HCT116 (cell line): ENCODE measurements around the gene SNX2. TPM values are rescaled to one million over a fixed set of nuclear protein-coding genes. Genes with fewer than 3 reads are reported as not detected.

Source experiments
- ATAC-seq: fragments of 200-7000 bp; cut with Tn5 transposase; 2 replicates; pipeline ENCODE4 v1.9.1; 2020; ENCODE audit warnings: mild to moderate bottlenecking, moderate library complexity
- BruUV-seq: library from RNA; stranded (reverse); fragments of 400-500 nt; replicated peaks from 2 replicates; lab custom pipeline; 2021; lab: Mats Ljungman, UMichigan
- CTCF ChIA-PET: fragments of 300-600 bp; sonication (Branson Sonifier 250); formaldehyde crosslinking; loops from one replicate; lab custom pipeline; 2021; ENCODE audit warnings: antibody characterized with exemption; lab: Charles Lee
- POLR2A ChIA-PET: fragments of 300-600, 350-600 bp; sonication (Branson Sonifier 250); formaldehyde crosslinking; loops from one replicate; lab custom pipeline; 2021; ENCODE audit warnings: antibody characterized with exemption; lab: Charles Lee
- RAD21 ChIA-PET, 2 experiments: fragments of 300-600 bp; sonication (Branson Sonifier 250); formaldehyde crosslinking; loops; one replicate each; lab custom pipeline; 2023; ENCODE audit warnings: low total read pairs in 2 of 2; ENCODE audit not compliant: uncharacterized antibody in 2 of 2, unreplicated experiment in 2 of 2, low non-redundant PET in 1 of 2; lab: Charles Lee
- DNase-seq: peaks from one replicate; pipeline ENCODE4 v3.0.0-alpha.2; 2010; ENCODE audit warnings: low read depth, low spot score
- H2AFZ ChIP-seq: fragments of 200-600 bp; shearing (Covaris generic), sonication (generic); 2 replicates; pipeline ENCODE4 v1.6.1; 2017; ENCODE audit warnings: low read depth, mixed run types, mixed read lengths, antibody characterized with exemption, low read length; ENCODE audit not compliant: poor library complexity, severe bottlenecking
- H3K27ac ChIP-seq: 2 replicates; pipeline ENCODE4 v1.5.1; 2012; ENCODE audit warnings: low read depth, low read length
- H3K27me3 ChIP-seq: fragments of 200-600 bp; sonication (generic); 2 replicates; pipeline ENCODE4 v1.6.1; 2016; ENCODE audit warnings: mixed run types, low read length, mixed read lengths; ENCODE audit not compliant: insufficient read depth
- H3K36me3 ChIP-seq, 2 experiments: fragments of 200-500 bp in 1 of 2; fragments of 200-600 bp in 1 of 2; sonication (Bioruptor generic) in 1 of 2; sonication (generic) in 1 of 2; 2 replicates each; pipeline versions ENCODE4 v1.5.1 to v1.6.1; 2014 to 2016; ENCODE audit warnings: low read length in 2 of 2, inconsistent platforms in 1 of 2, mixed read lengths in 1 of 2, mixed run types in 1 of 2; ENCODE audit not compliant: insufficient read depth in 2 of 2, control insufficient read depth in 1 of 2
- H3K4me1 ChIP-seq, 2 experiments: fragments of 200-600 bp in 1 of 2; sonication (generic) in 1 of 2; 2 replicates each; pipeline versions ENCODE4 v1.5.1 to v1.6.1; 2012 to 2017; ENCODE audit warnings: low read length in 2 of 2, inconsistent platforms in 1 of 2, mild to moderate bottlenecking in 1 of 2, mixed read lengths in 1 of 2, mixed run types in 1 of 2, moderate library complexity in 1 of 2; ENCODE audit not compliant: insufficient read depth in 2 of 2, control insufficient read depth in 1 of 2
- H3K4me2 ChIP-seq: fragments of 200-600 bp; sonication (generic); 2 replicates; pipeline ENCODE4 v1.6.1; 2017; ENCODE audit warnings: mixed run types, low read length, mixed read lengths
- H3K4me3 ChIP-seq, 2 experiments: fragments of 200-600 bp in 1 of 2; sonication (generic) in 1 of 2; replicated peaks in 1 of 2; 2 replicates each; pipeline ENCODE4 v1.5.1; 2011 to 2016; ENCODE audit warnings: low read length in 2 of 2, control low read depth in 1 of 2, low read depth in 1 of 2, mild to moderate bottlenecking in 1 of 2, mixed read lengths in 1 of 2, mixed run types in 1 of 2
- H3K79me2 ChIP-seq: fragments of 200-600 bp; sonication (generic); 2 replicates; pipeline ENCODE4 v1.6.1; 2017; ENCODE audit warnings: mild to moderate bottlenecking, mixed run types, low read length, moderate library complexity, mixed read lengths; ENCODE audit not compliant: insufficient read depth
- H3K9ac ChIP-seq: fragments of 200-600 bp; sonication (generic); 2 replicates; pipeline ENCODE4 v1.6.1; 2016; ENCODE audit warnings: low read length, mixed read lengths
- H3K9me2 ChIP-seq: fragments of 200-600 bp; sonication (generic), shearing (Covaris generic); 2 replicates; pipeline ENCODE4 v1.6.1; 2017; ENCODE audit warnings: mixed run types, mild to moderate bottlenecking, moderate library complexity; ENCODE audit not compliant: insufficient read depth
- H3K9me3 ChIP-seq, 2 experiments: fragments of 200-500 bp in 1 of 2; fragments of 200-600 bp in 1 of 2; sonication (Bioruptor generic) in 1 of 2; sonication (generic) in 1 of 2; 2 replicates each; pipeline ENCODE4 v1.6.1; 2014 to 2017; ENCODE audit warnings: low read length in 2 of 2, mixed read lengths in 2 of 2, inconsistent platforms in 1 of 2, low read depth in 1 of 2, mild to moderate bottlenecking in 1 of 2, mixed run types in 1 of 2, moderate library complexity in 1 of 2; ENCODE audit not compliant: control insufficient read depth in 1 of 2, insufficient read depth in 1 of 2
- H4K20me1 ChIP-seq: fragments of 200-600 bp; sonication (generic), shearing (Covaris generic); 2 replicates; pipeline ENCODE4 v1.6.1; 2017; ENCODE audit warnings: mixed run types, mild to moderate bottlenecking, moderate library complexity; ENCODE audit not compliant: insufficient read depth
- CBX3 ChIP-seq: IDR thresholded peaks from 2 replicates; pipeline ENCODE4 v1.6.1; 2012; ENCODE audit warnings: low read depth
- CEBPB ChIP-seq: IDR thresholded peaks from 2 replicates; pipeline ENCODE4 v1.6.1; 2012; ENCODE audit warnings: low read depth
- EGR1 ChIP-seq: IDR thresholded peaks from 2 replicates; pipeline ENCODE4 v1.6.1; 2012; ENCODE audit warnings: low read depth
- ELF1 ChIP-seq: IDR thresholded peaks from 2 replicates; pipeline ENCODE4 v1.6.1; 2012; ENCODE audit warnings: low read depth, borderline replicate concordance
- EZH2phosphoT487 ChIP-seq: fragments of 200-600 bp; IDR thresholded peaks from 2 replicates; pipeline ENCODE4 v1.6.1; 2018; ENCODE audit warnings: antibody characterized with exemption, borderline replicate concordance
- POLR2A ChIP-seq: IDR thresholded peaks from 2 replicates; pipeline ENCODE4 v1.7.0; 2011; ENCODE audit warnings: borderline replicate concordance; ENCODE audit not compliant: insufficient read depth, insufficient read length; ENCODE audit errors: extremely low read depth
- POLR2AphosphoS5 ChIP-seq: IDR thresholded peaks from 2 replicates; pipeline ENCODE4 v1.6.1; 2011; ENCODE audit warnings: mild to moderate bottlenecking, low read depth, low read length, moderate library complexity
- REST ChIP-seq: IDR thresholded peaks from 2 replicates; pipeline ENCODE4 v1.6.1; 2012; ENCODE audit warnings: low read depth
- SIN3A ChIP-seq: IDR thresholded peaks from 2 replicates; pipeline ENCODE4 v1.6.1; 2012; ENCODE audit warnings: low read depth
- SRF ChIP-seq: IDR thresholded peaks from 2 replicates; pipeline ENCODE4 v1.6.1; 2012; ENCODE audit warnings: low read depth
- TCF7L2 ChIP-seq: IDR thresholded peaks from 2 replicates; pipeline ENCODE4 v1.7.0; 2011; ENCODE audit warnings: borderline replicate concordance, inconsistent platforms; ENCODE audit not compliant: insufficient read depth, insufficient read length; ENCODE audit errors: extremely low read depth
- YY1 ChIP-seq: IDR thresholded peaks from 2 replicates; pipeline ENCODE4 v1.6.1; 2011; ENCODE audit warnings: low read length, low read depth, moderate library complexity, mild to moderate bottlenecking; ENCODE audit not compliant: insufficient replicate concordance; ENCODE audit errors: extremely low read depth
- ZBTB33 ChIP-seq: IDR thresholded peaks from 2 replicates; pipeline ENCODE4 v1.6.1; 2011; ENCODE audit warnings: mild to moderate bottlenecking, low read length, moderate library complexity; ENCODE audit not compliant: insufficient replicate concordance; ENCODE audit errors: extremely low read depth
- ZFX ChIP-seq: fragments of 450-650 bp; IDR thresholded peaks from 2 replicates; pipeline ENCODE4 v1.6.1; 2017
- ZNF274 ChIP-seq: fragments of 200-500 bp; sonication (Bioruptor generic); IDR thresholded peaks from 2 replicates; pipeline ENCODE4 v1.6.1; 2014; ENCODE audit warnings: mild to moderate bottlenecking, low read depth, low read length, inconsistent platforms
- intact Hi-C: fragments of 100-400 bp; cut with micrococcal nuclease; formaldehyde crosslinking; loops from 2 replicates; pipeline ENCODE4 v1.10.0; 2022
- total RNA-seq: library from RNA; stranded (reverse); gene quantifications from one replicate; pipeline ENCODE4 v1.2.1, GENCODE V29; 2021; ENCODE audit not compliant: unreplicated experiment

The SNX2 gene
- total RNA-seq, 1 experiment from 2014 or later = 57.7 TPM

- TF ChIP-seq REST = no peak
- TF ChIP-seq YY1 = no peak
- no peak for TF ChIP-seq POLR2AphosphoS5
- TF ChIP-seq ZBTB33 = no peak
- no peak for TF ChIP-seq CBX3
- no peak for TF ChIP-seq ZFX
- TF ChIP-seq TCF7L2 = no peak
- TF ChIP-seq ELF1 = no peak
- TF ChIP-seq, all 23 proteins: peak for 0
Measured at GRCh38 chr5:122741681-122742080, 33.2 kb upstream of the SNX2 start (continued).

GRCh38 chr5:122743261-122743660 is 31.6 kb upstream of the SNX2 start:
- CTCF ChIA-PET = interaction anchor here (1.2 kb wide), 1 partner anchor 39 kb away, joined by 3 read pairs; no protein-coding TSS in a partner anchor
- intact Hi-C loops = no loop called here

More at GRCh38 chr5:122743261-122743660, 31.6 kb upstream of the SNX2 start:
- Histone ChIP-seq H3K27ac (no peak overlapping the region), H4K20me1 (no peaks in the 10 kb centered on the region), H3K9me2 (no peaks in the 10 kb centered on the region), H3K4me2 (no peak overlapping the region), H3K9ac (no peak overlapping the region), H3K27me3 (no peaks in the 10 kb centered on the region), H3K4me1 (no peaks in the 10 kb centered on the region), H3K36me3 (no peaks in the 10 kb centered on the region), H2AFZ (no peak overlapping the region), H3K9me3 (no peaks in the 10 kb centered on the region), H3K79me2 (no peaks in the 10 kb centered on the region), H3K4me3 (no peak overlapping the region)
- RAD21 ChIA-PET = no interaction called here
- BruUV-seq = no TSS peak
- POLR2A ChIA-PET = no interaction called here
- no peak for DNase-seq
- TF ChIP-seq ELF1 (no peak), POLR2A (no peak), SRF (no peak), EZH2phosphoT487 (no peak), POLR2AphosphoS5 (no peak), ZFX (no peak), YY1 (no peak), EGR1 (no peak), SIN3A (no peak), ZNF274 (no peak), CEBPB (no peak)
- no peak for ATAC-seq
